HCT116 (cell line): ENCODE measurements around the gene UBE3C. TPM values are rescaled to one million over a fixed set of nuclear protein-coding genes. Genes with fewer than 3 reads are reported as not detected.

ENCODE experiments used
- ATAC-seq: fragments of 200-7000 bp; cut with Tn5 transposase; 2 replicates; pipeline ENCODE4 v1.9.1; 2020; ENCODE audit warnings: mild to moderate bottlenecking, moderate library complexity
- BruUV-seq: library from RNA; stranded (reverse); fragments of 400-500 nt; replicated peaks from 2 replicates; lab custom pipeline; 2021; lab: Mats Ljungman, UMichigan
- CTCF ChIA-PET: fragments of 300-600 bp; sonication (Branson Sonifier 250); formaldehyde crosslinking; loops from one replicate; lab custom pipeline; 2021; ENCODE audit warnings: antibody characterized with exemption; lab: Charles Lee
- POLR2A ChIA-PET: fragments of 300-600, 350-600 bp; sonication (Branson Sonifier 250); formaldehyde crosslinking; loops from one replicate; lab custom pipeline; 2021; ENCODE audit warnings: antibody characterized with exemption; lab: Charles Lee
- RAD21 ChIA-PET, 2 experiments: fragments of 300-600 bp; sonication (Branson Sonifier 250); formaldehyde crosslinking; loops; one replicate each; lab custom pipeline; 2023; ENCODE audit warnings: low total read pairs in 2 of 2; ENCODE audit not compliant: uncharacterized antibody in 2 of 2, unreplicated experiment in 2 of 2, low non-redundant PET in 1 of 2; lab: Charles Lee
- DNase-seq: peaks from one replicate; pipeline ENCODE4 v3.0.0-alpha.2; 2010; ENCODE audit warnings: low read depth, low spot score
- H2AFZ ChIP-seq: fragments of 200-600 bp; shearing (Covaris generic), sonication (generic); 2 replicates; pipeline ENCODE4 v1.6.1; 2017; ENCODE audit warnings: low read depth, mixed run types, mixed read lengths, antibody characterized with exemption, low read length; ENCODE audit not compliant: poor library complexity, severe bottlenecking
- H3K27ac ChIP-seq: 2 replicates; pipeline ENCODE4 v1.5.1; 2012; ENCODE audit warnings: low read depth, low read length
- H3K27me3 ChIP-seq: fragments of 200-600 bp; sonication (generic); 2 replicates; pipeline ENCODE4 v1.6.1; 2016; ENCODE audit warnings: mixed run types, low read length, mixed read lengths; ENCODE audit not compliant: insufficient read depth
- H3K36me3 ChIP-seq, 2 experiments: fragments of 200-500 bp in 1 of 2; fragments of 200-600 bp in 1 of 2; sonication (Bioruptor generic) in 1 of 2; sonication (generic) in 1 of 2; 2 replicates each; pipeline versions ENCODE4 v1.5.1 to v1.6.1; 2014 to 2016; ENCODE audit warnings: low read length in 2 of 2, inconsistent platforms in 1 of 2, mixed read lengths in 1 of 2, mixed run types in 1 of 2; ENCODE audit not compliant: insufficient read depth in 2 of 2, control insufficient read depth in 1 of 2
- H3K4me1 ChIP-seq, 2 experiments: fragments of 200-600 bp in 1 of 2; sonication (generic) in 1 of 2; 2 replicates each; pipeline versions ENCODE4 v1.5.1 to v1.6.1; 2012 to 2017; ENCODE audit warnings: low read length in 2 of 2, inconsistent platforms in 1 of 2, mild to moderate bottlenecking in 1 of 2, mixed read lengths in 1 of 2, mixed run types in 1 of 2, moderate library complexity in 1 of 2; ENCODE audit not compliant: insufficient read depth in 2 of 2, control insufficient read depth in 1 of 2
- H3K4me2 ChIP-seq: fragments of 200-600 bp; sonication (generic); 2 replicates; pipeline ENCODE4 v1.6.1; 2017; ENCODE audit warnings: mixed run types, low read length, mixed read lengths
- H3K4me3 ChIP-seq, 2 experiments: fragments of 200-600 bp in 1 of 2; sonication (generic) in 1 of 2; replicated peaks in 1 of 2; 2 replicates each; pipeline ENCODE4 v1.5.1; 2011 to 2016; ENCODE audit warnings: low read length in 2 of 2, control low read depth in 1 of 2, low read depth in 1 of 2, mild to moderate bottlenecking in 1 of 2, mixed read lengths in 1 of 2, mixed run types in 1 of 2
- H3K79me2 ChIP-seq: fragments of 200-600 bp; sonication (generic); 2 replicates; pipeline ENCODE4 v1.6.1; 2017; ENCODE audit warnings: mild to moderate bottlenecking, mixed run types, low read length, moderate library complexity, mixed read lengths; ENCODE audit not compliant: insufficient read depth
- H3K9ac ChIP-seq: fragments of 200-600 bp; sonication (generic); 2 replicates; pipeline ENCODE4 v1.6.1; 2016; ENCODE audit warnings: low read length, mixed read lengths
- H3K9me2 ChIP-seq: fragments of 200-600 bp; sonication (generic), shearing (Covaris generic); 2 replicates; pipeline ENCODE4 v1.6.1; 2017; ENCODE audit warnings: mixed run types, mild to moderate bottlenecking, moderate library complexity; ENCODE audit not compliant: insufficient read depth
- H3K9me3 ChIP-seq, 2 experiments: fragments of 200-500 bp in 1 of 2; fragments of 200-600 bp in 1 of 2; sonication (Bioruptor generic) in 1 of 2; sonication (generic) in 1 of 2; 2 replicates each; pipeline ENCODE4 v1.6.1; 2014 to 2017; ENCODE audit warnings: low read length in 2 of 2, mixed read lengths in 2 of 2, inconsistent platforms in 1 of 2, low read depth in 1 of 2, mild to moderate bottlenecking in 1 of 2, mixed run types in 1 of 2, moderate library complexity in 1 of 2; ENCODE audit not compliant: control insufficient read depth in 1 of 2, insufficient read depth in 1 of 2
- H4K20me1 ChIP-seq: fragments of 200-600 bp; sonication (generic), shearing (Covaris generic); 2 replicates; pipeline ENCODE4 v1.6.1; 2017; ENCODE audit warnings: mixed run types, mild to moderate bottlenecking, moderate library complexity; ENCODE audit not compliant: insufficient read depth
- CBX3 ChIP-seq: IDR thresholded peaks from 2 replicates; pipeline ENCODE4 v1.6.1; 2012; ENCODE audit warnings: low read depth
- CEBPB ChIP-seq: IDR thresholded peaks from 2 replicates; pipeline ENCODE4 v1.6.1; 2012; ENCODE audit warnings: low read depth
- CTCF ChIP-seq, 3 experiments: fragments of 200-600 bp in 1 of 3; sonication (generic) in 1 of 3; IDR thresholded peaks in 2 of 3; conservative IDR thresholded peaks in 1 of 3; 2 replicates each; pipeline ENCODE4 v1.5.1; 2012 to 2017; ENCODE audit warnings: low read depth in 2 of 3, low read length in 2 of 3, antibody characterized with exemption in 1 of 3, borderline replicate concordance in 1 of 3, control low read depth in 1 of 3, mild to moderate bottlenecking in 1 of 3, mixed read lengths in 1 of 3, mixed run types in 1 of 3, moderate library complexity in 1 of 3; ENCODE audit not compliant: insufficient read depth in 1 of 3
- EGR1 ChIP-seq: IDR thresholded peaks from 2 replicates; pipeline ENCODE4 v1.6.1; 2012; ENCODE audit warnings: low read depth
- FOSL1 ChIP-seq: IDR thresholded peaks from 2 replicates; pipeline ENCODE4 v1.6.1; 2012; ENCODE audit warnings: low read depth
- RAD21 ChIP-seq: IDR thresholded peaks from 2 replicates; pipeline ENCODE4 v1.6.1; 2012; ENCODE audit warnings: low read depth, mild to moderate bottlenecking
- TCF7L2 ChIP-seq: IDR thresholded peaks from 2 replicates; pipeline ENCODE4 v1.7.0; 2011; ENCODE audit warnings: borderline replicate concordance, inconsistent platforms; ENCODE audit not compliant: insufficient read depth, insufficient read length; ENCODE audit errors: extremely low read depth
- YY1 ChIP-seq: IDR thresholded peaks from 2 replicates; pipeline ENCODE4 v1.6.1; 2011; ENCODE audit warnings: low read length, low read depth, moderate library complexity, mild to moderate bottlenecking; ENCODE audit not compliant: insufficient replicate concordance; ENCODE audit errors: extremely low read depth
- ZNF274 ChIP-seq: fragments of 200-500 bp; sonication (Bioruptor generic); IDR thresholded peaks from 2 replicates; pipeline ENCODE4 v1.6.1; 2014; ENCODE audit warnings: mild to moderate bottlenecking, low read depth, low read length, inconsistent platforms
- intact Hi-C: fragments of 100-400 bp; cut with micrococcal nuclease; formaldehyde crosslinking; loops from 2 replicates; pipeline ENCODE4 v1.10.0; 2022
- total RNA-seq: library from RNA; stranded (reverse); gene quantifications from one replicate; pipeline ENCODE4 v1.2.1, GENCODE V29; 2021; ENCODE audit not compliant: unreplicated experiment

The UBE3C gene
- total RNA-seq, 1 experiment from 2014 or later = 68.3 TPM

- Histone ChIP-seq H3K4me3 (no peak overlapping the region), H3K27ac (no peak overlapping the region), H3K36me3 (peaks cover 11 to 15% of the 10 kb centered on the region in 2 experiments; a peak in 3 of 4 replicates), H3K9me3 (no peaks in the 10 kb centered on the region), H3K9ac (no peak overlapping the region), H3K27me3 (no peaks in the 10 kb centered on the region), H3K4me2 (no peak overlapping the region), H2AFZ (no peak overlapping the region), H3K4me1 (peaks cover 0 to 7% of the 10 kb centered on the region in 2 experiments; a peak in 1 of 4 replicates), H4K20me1 (peaks cover 3% of the 10 kb centered on the region; the same call in 1 of the 2 replicates), H3K9me2 (no peaks in the 10 kb centered on the region), H3K79me2 (no peaks in the 10 kb centered on the region)
- DNase-seq (no peak), ATAC-seq (peak; percentile 12; the same call in 1 of the 2 replicates)
- BruUV-seq = no TSS peak
- intact Hi-C loops = loop anchor here (5.0 to 10.0 kb wide), 2 partner anchors 300 to 1478 kb away; no protein-coding TSS in a partner anchor
- TF ChIP-seq ZNF274 = no peak
- no peak for TF ChIP-seq TCF7L2
- TF ChIP-seq EGR1 = no peak
- TF ChIP-seq FOSL1 = no peak
- TF ChIP-seq CBX3 = no peak
- ChIA-PET POLR2A (no interaction called here), RAD21 (no interaction called here), CTCF (interaction anchor here (1.1 kb wide), 1 partner anchor 321 kb away, joined by 3 read pairs; no protein-coding TSS in a partner anchor)
Measured at GRCh38 chr7:157272351-157273207, 133.9 kb downstream of the UBE3C start.

- H3K9me2 ChIP-seq = no peaks in the 10 kb centered on the region
- no peak overlapping the region for H2AFZ ChIP-seq
- H3K27me3 ChIP-seq = no peaks in the 10 kb centered on the region
- CTCF ChIA-PET = no interaction called here
- TF ChIP-seq RAD21 = peak; percentile 94
- TF ChIP-seq YY1 = peak; percentile 12
- TF ChIP-seq CEBPB = no peak
- peak; percentile 88 to 98 (median 96); a peak in 5 of 6 replicates for TF ChIP-seq CTCF (IDR thresholded peaks at IDR 0.05 in 2 of 3, conservative IDR thresholded peaks at IDR 0.05 in 1 of 3; ENCODE audit: borderline replicate concordance in 1 of 3, insufficient read depth in 1 of 3, low read depth in 2 of 3, low read length in 2 of 3)
- TF ChIP-seq, all 23 proteins: peak for 3
- ChIA-PET POLR2A (no interaction called here), RAD21 (no interaction called here)
- no peaks in the 10 kb centered on the region for H3K79me2 ChIP-seq
- H3K9me3 ChIP-seq = no peaks in the 10 kb centered on the region
- peaks cover 0 to 7% of the 10 kb centered on the region in 2 experiments; a peak in 1 of 4 replicates for H3K4me1 ChIP-seq
- ATAC-seq (peak; percentile 87), DNase-seq (peak; percentile 21)
- H3K9ac ChIP-seq = no peak overlapping the region
- intact Hi-C loops = loop anchor here (5.0 to 10.0 kb wide), 2 partner anchors 301 to 1479 kb away; no protein-coding TSS in a partner anchor
- BruUV-seq = no TSS peak
- no peak overlapping the region for H3K4me2 ChIP-seq
- H3K36me3 ChIP-seq = peaks cover 6 to 11% of the 10 kb centered on the region in 2 experiments; a peak in 3 of 4 replicates
- no peak overlapping the region for H3K27ac ChIP-seq
- peaks cover 3% of the 10 kb centered on the region; the same call in 1 of the 2 replicates for H4K20me1 ChIP-seq
- no peak overlapping the region for H3K4me3 ChIP-seq
Measured at GRCh38 chr7:157273208-157274093, 134.7 kb downstream of the UBE3C start.
